IMR-90 (cell line): ENCODE measurements around the gene TRIM26. TPM values are rescaled to one million over a fixed set of nuclear protein-coding genes. Genes with fewer than 3 reads are reported as not detected.

Experiments used
- ATAC-seq: fragments of 200-7000 bp; cut with Tn5 transposase; 2 replicates; pipeline ENCODE4 v1.9.1; 2020; ENCODE audit warnings: low read depth, mild to moderate bottlenecking, moderate library complexity
- BruUV-seq: library from RNA; stranded (reverse); fragments of 400-500 nt; replicated peaks from 2 replicates; lab custom pipeline; 2021; lab: Mats Ljungman, UMichigan
- CTCF ChIA-PET: fragments of 300-600 bp; formaldehyde crosslinking; extraction: SDS; loops from one replicate; lab custom pipeline; 2021; ENCODE audit warnings: antibody characterized with exemption; lab: Yijun Ruan, JAX
- POLR2A ChIA-PET: fragments of 300-600 bp; sonication (Branson Sonifier 250); formaldehyde crosslinking; loops from one replicate; lab custom pipeline; 2022; ENCODE audit warnings: antibody characterized with exemption; ENCODE audit not compliant: unreplicated experiment; lab: Charles Lee
- DNase-seq: peaks from one replicate; pipeline ENCODE4 v3.0.0; 2013
- H2AFZ ChIP-seq: replicated peaks from 2 replicates; pipeline ENCODE3; 2013; ENCODE audit warnings: low read length, mild to moderate bottlenecking; ENCODE audit not compliant: poor library complexity
- H2AK5ac ChIP-seq: 2 replicates; pipeline ENCODE4 v1.6.1; 2013; ENCODE audit warnings: low read depth, low read length, inconsistent platforms
- H2AK9ac ChIP-seq: replicated peaks from 2 replicates; pipeline ENCODE3; 2013; ENCODE audit warnings: mild to moderate bottlenecking, low read depth, low read length, moderate library complexity; ENCODE audit not compliant: poor library complexity
- H2BK120ac ChIP-seq: 2 replicates; pipeline ENCODE4 v1.6.1; 2013; ENCODE audit warnings: low read depth, low read length, inconsistent platforms
- H2BK15ac ChIP-seq: 3 replicates; pipeline ENCODE4 v1.6.1; 2013; ENCODE audit warnings: low read depth, low read length, inconsistent platforms
- H2BK20ac ChIP-seq: 2 replicates; pipeline ENCODE4 v1.6.1; 2013; ENCODE audit warnings: low read depth, mild to moderate bottlenecking, inconsistent platforms, low read length, moderate library complexity
- H2BK5ac ChIP-seq: 2 replicates; pipeline ENCODE4 v1.6.1; 2013; ENCODE audit warnings: mild to moderate bottlenecking, low read depth, low read length, inconsistent platforms; ENCODE audit not compliant: poor library complexity, severe bottlenecking
- H3K14ac ChIP-seq: replicated peaks from 2 replicates; pipeline ENCODE4 v1.6.1; 2013; ENCODE audit warnings: low read depth, low read length, inconsistent platforms
- H3K18ac ChIP-seq: 2 replicates; pipeline ENCODE4 v1.6.1; 2013; ENCODE audit warnings: low read depth, low read length, control low read depth
- H3K23ac ChIP-seq: 2 replicates; pipeline ENCODE4 v1.6.1; 2013; ENCODE audit warnings: low read depth, low read length, inconsistent platforms
- H3K27ac ChIP-seq: 2 replicates; pipeline ENCODE4 v1.5.1; 2013; ENCODE audit warnings: mild to moderate bottlenecking, control low read depth, low read length; ENCODE audit not compliant: insufficient read depth
- H3K27me3 ChIP-seq: 2 replicates; pipeline ENCODE4 v1.6.1; 2013; ENCODE audit warnings: low read length; ENCODE audit not compliant: control insufficient read depth, insufficient read depth
- H3K36me3 ChIP-seq: 2 replicates; pipeline ENCODE4 v1.6.1; 2013; ENCODE audit warnings: low read length, mixed read lengths; ENCODE audit not compliant: control insufficient read depth, insufficient read depth
- H3K4ac ChIP-seq: 2 replicates; pipeline ENCODE4 v1.6.1; 2013; ENCODE audit warnings: low read depth, low read length, inconsistent platforms
- H3K4me1 ChIP-seq: 2 replicates; pipeline ENCODE4 v1.6.1; 2013; ENCODE audit warnings: low read length, mixed read lengths; ENCODE audit not compliant: control insufficient read depth, insufficient read depth
- H3K4me2 ChIP-seq: 2 replicates; pipeline ENCODE4 v1.6.1; 2013; ENCODE audit warnings: low read depth, mild to moderate bottlenecking, control low read depth, low read length, moderate library complexity
- H3K4me3 ChIP-seq: 2 replicates; pipeline ENCODE4 v1.5.1; 2013; ENCODE audit warnings: low read depth, mild to moderate bottlenecking, control low read depth, low read length, moderate library complexity; ENCODE audit not compliant: insufficient read depth
- H3K56ac ChIP-seq: 2 replicates; pipeline ENCODE4 v1.6.1; 2013; ENCODE audit warnings: low read length, inconsistent platforms; ENCODE audit not compliant: insufficient read depth; ENCODE audit errors: extremely low read depth
- H3K79me1 ChIP-seq, 2 experiments: 2 replicates each; pipeline ENCODE4 v1.6.1; 2013; ENCODE audit warnings: low read length in 2 of 2, inconsistent platforms in 1 of 2, low read depth in 1 of 2
- H3K9ac ChIP-seq: 2 replicates; pipeline ENCODE4 v1.6.1; 2013; ENCODE audit warnings: low read depth, low read length, control low read depth
- H3K9me1 ChIP-seq: 2 replicates; pipeline ENCODE4 v1.6.1; 2013; ENCODE audit warnings: low read length, inconsistent platforms; ENCODE audit not compliant: insufficient read depth
- H3K9me3 ChIP-seq: 2 replicates; pipeline ENCODE4 v1.6.1; 2013; ENCODE audit warnings: low read length; ENCODE audit not compliant: control insufficient read depth, insufficient read depth
- H4K20me1 ChIP-seq: 2 replicates; pipeline ENCODE4 v1.6.1; 2013; ENCODE audit warnings: low read length, inconsistent platforms; ENCODE audit not compliant: insufficient read depth
- H4K5ac ChIP-seq: 2 replicates; pipeline ENCODE4 v1.6.1; 2013; ENCODE audit warnings: mild to moderate bottlenecking, low read depth, low read length, control low read depth
- H4K8ac ChIP-seq, 2 experiments: 2 replicates each; pipeline ENCODE4 v1.6.1; 2013; ENCODE audit warnings: low read depth in 2 of 2, low read length in 2 of 2, control low read depth in 1 of 2, inconsistent platforms in 1 of 2
- H4K91ac ChIP-seq: 2 replicates; pipeline ENCODE4 v1.6.1; 2013; ENCODE audit warnings: low read depth, low read length, inconsistent platforms; ENCODE audit not compliant: insufficient read depth
- CTCF ChIP-seq: conservative IDR thresholded peaks from 2 replicates; pipeline ENCODE4 v1.5.1; 2012; ENCODE audit warnings: mild to moderate bottlenecking, low read depth, low read length, improper control_type of control experiment
- whole genome bisulfite sequencing, 2 experiments: methylation state at CpG; one replicate each; pipeline versions ENCODE4 v1.1.5 to v1.1.7; 2013; ENCODE audit warnings: missing lambda C conversion rate in 2 of 2; ENCODE audit not compliant: insufficient read length in 1 of 2; ENCODE audit errors: extremely low coverage in 2 of 2; 5-methylcytosine and 5-hydroxymethylcytosine counted together
- dilution Hi-C: fragments of 300-500 bp; cut with HindIII; formaldehyde crosslinking; loops from one replicate; pipeline ENCODE4 v1.14.3; 2018; ENCODE audit warnings: low sequenced_read_pairs; ENCODE audit not compliant: unreplicated experiment
- in situ Hi-C: fragments of 300-500 bp; cut with MboI; formaldehyde crosslinking; loops from 3 replicates; pipeline ENCODE4 v1.14.3; 2019; ENCODE audit warnings: low sequenced_read_pairs, inconsistent platforms, mixed read lengths
- intact Hi-C: fragments of 100-400 bp; cut with micrococcal nuclease; formaldehyde crosslinking; loops from 2 replicates; pipeline ENCODE4 v1.10.0; 2022
- polyA plus RNA-seq, 3 experiments: library from polyadenylated mRNA; depleted of rRNA; stranded (reverse); fragments of >200 nt; gene quantifications; 2 replicates each; pipeline ENCODE4 v1.2.3, GENCODE V29; 2012; ENCODE audit warnings: low replicate concordance in 1 of 3
- total RNA-seq: library from RNA; depleted of rRNA; stranded (reverse); fragments of >200 nt; gene quantifications from 2 replicates; pipeline ENCODE4 v1.2.3, GENCODE V29; 2012

Gene TRIM26
- total and polyA plus RNA-seq, 2 of the 4 experiments (the other 2 are of a cell fraction) = 22.6 to 23.8 TPM

GRCh38 chr6:30216096-30216495 lies 2.9 kb upstream of the TRIM26 start:
- H3K56ac ChIP-seq = no peak overlapping the region
- H2BK15ac ChIP-seq = no peak overlapping the region
- 0 out of 2 replicates have a peak, but pooled peaks cover 4% of the 10 kb centered on the region for H4K20me1 ChIP-seq
- no peak overlapping the region for H3K14ac ChIP-seq
- H3K79me1 ChIP-seq = peaks cover 11 to 20% of the 10 kb centered on the region in 2 experiments; a peak in 3 of 4 replicates
- no peaks in the 10 kb centered on the region for H3K27me3 ChIP-seq
- H3K9ac ChIP-seq = no peak overlapping the region
- no peaks in the 10 kb centered on the region for H3K36me3 ChIP-seq
- WGBS, 2 experiments = 33% methylated on average over 1 of the region's 3 CpGs; no CpG with 5 or more reads in 1 of the 2 experiments
- no peak overlapping the region for H2AFZ ChIP-seq
- H3K4me2 ChIP-seq = no peak overlapping the region
- peaks cover 2% of the 10 kb centered on the region; the same call in 1 of the 2 replicates for H3K4me1 ChIP-seq
- ChIA-PET POLR2A (no interaction called here), CTCF (no interaction called here)
- no peak overlapping the region for H3K4ac ChIP-seq
- no peaks in the 10 kb centered on the region for H3K9me3 ChIP-seq
- in situ Hi-C loops = no loop called here
- H3K27ac ChIP-seq = no peak overlapping the region
- no peak overlapping the region for H2AK9ac ChIP-seq
- DNase-seq = no peak
- H4K91ac ChIP-seq = no peak overlapping the region
- H4K5ac ChIP-seq = no peak overlapping the region
- intact Hi-C loops = loop anchor here (5.0 kb wide), 2 partner anchors 114 to 131 kb away; partner anchors contain the start of gene RPP21
- no peak for TF ChIP-seq CTCF
- H3K9me1 ChIP-seq = no peaks in the 10 kb centered on the region
- no peak overlapping the region for H3K18ac ChIP-seq
- BruUV-seq = no TSS peak
- H4K8ac ChIP-seq = no peak overlapping the region
- dilution Hi-C loops = no loop called here
- no peak overlapping the region for H3K4me3 ChIP-seq
- no peak overlapping the region for H2BK20ac ChIP-seq
- no peak overlapping the region for H2BK5ac ChIP-seq
- H2BK120ac ChIP-seq = no peak overlapping the region
- H3K23ac ChIP-seq = no peak overlapping the region
- no peak for ATAC-seq
- H2AK5ac ChIP-seq = no peak overlapping the region
